Vagina (tissue), 2 donors: ENCODE data around the gene ARMH4.

ENCODE experiments used
- POLR2A ChIP-seq, 2 donors: fragments of 450-650 bp; IDR thresholded peaks; one replicate each; pipeline ENCODE4 v1.6.1; 2017; ENCODE audit warnings: antibody characterized with exemption in 2 of 2, mild to moderate bottlenecking in 2 of 2, moderate library complexity in 2 of 2
- POLR2AphosphoS5 ChIP-seq, 2 donors: sonication (generic); formaldehyde crosslinking; IDR thresholded peaks; one replicate each; pipeline ENCODE4 v1.9.0; 2017; ENCODE audit warnings: antibody characterized with exemption in 2 of 2, mild to moderate bottlenecking in 2 of 2, low read depth in 1 of 2; ENCODE audit not compliant: insufficient read depth in 1 of 2
- TF ChIP-seq, protein P1 (sequence below), 3 experiments: fragments of 450-650 bp in 2 of 3; fragments of 200-600 bp in 1 of 3; sonication (generic) in 1 of 3; IDR thresholded peaks; one replicate each; pipeline ENCODE4 v1.5.1; 2017 to 2019; ENCODE audit warnings: antibody characterized with exemption in 3 of 3, mild to moderate bottlenecking in 2 of 3, moderate library complexity in 2 of 3

DNA sequence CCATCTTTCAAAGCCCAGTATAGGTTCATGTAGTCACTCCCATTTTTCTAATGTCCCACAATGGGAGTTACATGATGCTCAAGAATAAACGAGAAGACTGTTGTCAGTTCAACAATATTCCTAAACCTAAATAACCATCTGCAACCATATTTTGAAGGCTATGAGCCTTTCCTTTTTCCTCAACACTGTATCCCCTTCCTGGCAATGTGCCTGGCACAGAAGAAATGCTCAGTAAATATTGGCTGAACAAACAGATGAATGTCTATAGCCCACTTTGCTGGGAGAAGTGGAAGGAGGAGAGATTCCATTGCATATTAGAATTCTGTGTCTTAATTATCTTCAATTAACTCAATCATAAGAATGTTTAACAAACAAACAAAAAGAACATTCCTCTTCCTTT is 6.1 kb downstream of the ARMH4 start:
- TF ChIP-seq, protein P1, sequence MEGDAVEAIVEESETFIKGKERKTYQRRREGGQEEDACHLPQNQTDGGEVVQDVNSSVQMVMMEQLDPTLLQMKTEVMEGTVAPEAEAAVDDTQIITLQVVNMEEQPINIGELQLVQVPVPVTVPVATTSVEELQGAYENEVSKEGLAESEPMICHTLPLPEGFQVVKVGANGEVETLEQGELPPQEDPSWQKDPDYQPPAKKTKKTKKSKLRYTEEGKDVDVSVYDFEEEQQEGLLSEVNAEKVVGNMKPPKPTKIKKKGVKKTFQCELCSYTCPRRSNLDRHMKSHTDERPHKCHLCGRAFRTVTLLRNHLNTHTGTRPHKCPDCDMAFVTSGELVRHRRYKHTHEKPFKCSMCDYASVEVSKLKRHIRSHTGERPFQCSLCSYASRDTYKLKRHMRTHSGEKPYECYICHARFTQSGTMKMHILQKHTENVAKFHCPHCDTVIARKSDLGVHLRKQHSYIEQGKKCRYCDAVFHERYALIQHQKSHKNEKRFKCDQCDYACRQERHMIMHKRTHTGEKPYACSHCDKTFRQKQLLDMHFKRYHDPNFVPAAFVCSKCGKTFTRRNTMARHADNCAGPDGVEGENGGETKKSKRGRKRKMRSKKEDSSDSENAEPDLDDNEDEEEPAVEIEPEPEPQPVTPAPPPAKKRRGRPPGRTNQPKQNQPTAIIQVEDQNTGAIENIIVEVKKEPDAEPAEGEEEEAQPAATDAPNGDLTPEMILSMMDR (IDR thresholded peaks at IDR 0.05) = no peak
- no peak for TF ChIP-seq POLR2A (IDR thresholded peaks at IDR 0.05)
- no peak for TF ChIP-seq POLR2AphosphoS5 (IDR thresholded peaks at IDR 0.05; ENCODE audit: insufficient read depth in 1 of 2, low read depth in 1 of 2)
